GM12878 (cell line): ENCODE measurements around the gene IQCF6. TPM values are rescaled to one million over a fixed set of nuclear protein-coding genes. Genes with fewer than 3 reads are reported as not detected.

ENCODE experiments used
- polyA plus RNA-seq, 11 experiments: library from polyadenylated mRNA; depleted of rRNA in 4 of 11; unstranded in 6 of 11; stranded (reverse) in 5 of 11; fragments of >200 nt; fragmentation: Nextera tagmentation in 4 of 11; fragmentation: Illumina TruSeq in 1 of 11; extraction: Ambion mirVana in 4 of 11; extraction: Trizol in 1 of 11; gene quantifications; 1 replicate in 1 of 11; 2 replicates in 10 of 11; pipeline versions ENCODE4 v1.2.1 to v1.2.3, GENCODE V29; 2011 to 2016; ENCODE audit warnings: inconsistent platforms in 2 of 11, missing spikeins in 2 of 11, low read depth in 1 of 11
- total RNA-seq, 4 experiments: library from RNA; depleted of rRNA in 3 of 4; stranded (reverse); fragments of >200 nt in 3 of 4; fragmentation: Illumina TruSeq in 1 of 4; extraction: Trizol in 1 of 4; gene quantifications; 2 replicates each; pipeline versions ENCODE4 v1.2.1 to v1.2.3, GENCODE V29; 2013 to 2021

The IQCF6 gene
- total and polyA plus RNA-seq, 10 of the 15 experiments (the other 5 are each of a cell fraction or from before 2014, with no cell fraction given): not detected

Other genes starting within 250 kb of the IQCF6 start
Only the 7 nearest of the 14 such genes appear.
- 52.4 and 63.0 TPM in 2 replicates for gene TEX264, start 108.0 kb downstream of the IQCF6 start, total RNA-seq (2014; rRNA removed)
- 35.4 and 35.5 TPM in 2 replicates for gene TEX264, start 108.0 kb downstream of the IQCF6 start, total RNA-seq (2014; rRNA removed; fragmentation: Illumina TruSeq; extraction: Trizol)
- 41.8 and 45.2 TPM in 2 replicates for gene TEX264, start 108.0 kb downstream of the IQCF6 start, total RNA-seq (2021)
- gene TEX264, start 108.0 kb downstream of the IQCF6 start, polyA plus RNA-seq (2011; rRNA removed): 38.5 and 56.3 TPM in 2 replicates
- 42.8 and 50.7 TPM in 2 replicates for gene TEX264, start 108.0 kb downstream of the IQCF6 start, polyA plus RNA-seq (2014; fragmentation: Illumina TruSeq; extraction: Trizol)
- 10 to 100 TPM in 1 of 2 experiments, 1 to 10 TPM in 1; 3.6 to 15.3 TPM for gene TEX264, start 108.0 kb downstream of the IQCF6 start, polyA plus RNA-seq (2014; fragmentation: Nextera tagmentation; extraction: Ambion mirVana)
- 51.1 and 55.9 TPM in 2 replicates for gene TEX264, start 108.0 kb downstream of the IQCF6 start, polyA plus RNA-seq (2014; rRNA removed)
- 10 to 100 TPM; 54.2 to 60.7 TPM for gene TEX264, start 108.0 kb downstream of the IQCF6 start, polyA plus RNA-seq (2016; fragmentation: Nextera tagmentation; extraction: Ambion mirVana)
- gene GRM2, start 72.2 kb downstream of the IQCF6 start, total RNA-seq (2014; rRNA removed): 0.06 TPM in 1 of 2 replicates, not detected in the other
- gene GRM2, start 72.2 kb downstream of the IQCF6 start, total RNA-seq (2014; rRNA removed; fragmentation: Illumina TruSeq; extraction: Trizol): not detected in 2 replicates
- gene GRM2, start 72.2 kb downstream of the IQCF6 start, total RNA-seq (2021): 0.05 TPM in 1 of 2 replicates, not detected in the other
- 0.07 TPM in 1 of 2 replicates, not detected in the other for gene GRM2, start 72.2 kb downstream of the IQCF6 start, polyA plus RNA-seq (2011; rRNA removed)
- 0.01 TPM in 1 of 2 replicates, not detected in the other for gene GRM2, start 72.2 kb downstream of the IQCF6 start, polyA plus RNA-seq (2014; fragmentation: Illumina TruSeq; extraction: Trizol)
- gene GRM2, start 72.2 kb downstream of the IQCF6 start, polyA plus RNA-seq (2014; fragmentation: Nextera tagmentation; extraction: Ambion mirVana): not detected
- 0.04 and 0.14 TPM in 2 replicates for gene GRM2, start 72.2 kb downstream of the IQCF6 start, polyA plus RNA-seq (2014; rRNA removed)
- gene GRM2, start 72.2 kb downstream of the IQCF6 start, polyA plus RNA-seq (2016; fragmentation: Nextera tagmentation; extraction: Ambion mirVana): not detected
- not detected in 2 replicates for gene IQCF2, start 82.4 kb upstream of the IQCF6 start, total RNA-seq (2014; rRNA removed)
- gene IQCF2, start 82.4 kb upstream of the IQCF6 start, total RNA-seq (2014; rRNA removed; fragmentation: Illumina TruSeq; extraction: Trizol): not detected in 2 replicates
- not detected in 2 replicates for gene IQCF2, start 82.4 kb upstream of the IQCF6 start, total RNA-seq (2021)
- gene IQCF2, start 82.4 kb upstream of the IQCF6 start, polyA plus RNA-seq (2011; rRNA removed): not detected in 2 replicates
- not detected in 2 replicates for gene IQCF2, start 82.4 kb upstream of the IQCF6 start, polyA plus RNA-seq (2014; fragmentation: Illumina TruSeq; extraction: Trizol)
- gene IQCF2, start 82.4 kb upstream of the IQCF6 start, polyA plus RNA-seq (2014; fragmentation: Nextera tagmentation; extraction: Ambion mirVana): not detected
- not detected in 2 replicates for gene IQCF2, start 82.4 kb upstream of the IQCF6 start, polyA plus RNA-seq (2014; rRNA removed)
- not detected for gene IQCF2, start 82.4 kb upstream of the IQCF6 start, polyA plus RNA-seq (2016; fragmentation: Nextera tagmentation; extraction: Ambion mirVana)
- not detected in 2 replicates for gene IQCF5, start 96.4 kb upstream of the IQCF6 start, total RNA-seq (2014; rRNA removed)
- gene IQCF5, start 96.4 kb upstream of the IQCF6 start, total RNA-seq (2014; rRNA removed; fragmentation: Illumina TruSeq; extraction: Trizol): not detected in 2 replicates
- gene IQCF5, start 96.4 kb upstream of the IQCF6 start, total RNA-seq (2021): not detected in 2 replicates
- not detected in 2 replicates for gene IQCF5, start 96.4 kb upstream of the IQCF6 start, polyA plus RNA-seq (2011; rRNA removed)
- gene IQCF5, start 96.4 kb upstream of the IQCF6 start, polyA plus RNA-seq (2014; fragmentation: Illumina TruSeq; extraction: Trizol): not detected in 2 replicates
- gene IQCF5, start 96.4 kb upstream of the IQCF6 start, polyA plus RNA-seq (2014; fragmentation: Nextera tagmentation; extraction: Ambion mirVana): not detected
- not detected in 2 replicates for gene IQCF5, start 96.4 kb upstream of the IQCF6 start, polyA plus RNA-seq (2014; rRNA removed)
- not detected for gene IQCF5, start 96.4 kb upstream of the IQCF6 start, polyA plus RNA-seq (2016; fragmentation: Nextera tagmentation; extraction: Ambion mirVana)
- gene IQCF1, start 124.1 kb upstream of the IQCF6 start, total RNA-seq (2014; rRNA removed): not detected in 2 replicates
- not detected in 2 replicates for gene IQCF1, start 124.1 kb upstream of the IQCF6 start, total RNA-seq (2014; rRNA removed; fragmentation: Illumina TruSeq; extraction: Trizol)
- not detected in 2 replicates for gene IQCF1, start 124.1 kb upstream of the IQCF6 start, total RNA-seq (2021)
- gene IQCF1, start 124.1 kb upstream of the IQCF6 start, polyA plus RNA-seq (2011; rRNA removed): not detected in 2 replicates
- not detected in 2 replicates for gene IQCF1, start 124.1 kb upstream of the IQCF6 start, polyA plus RNA-seq (2014; fragmentation: Illumina TruSeq; extraction: Trizol)
- gene IQCF1, start 124.1 kb upstream of the IQCF6 start, polyA plus RNA-seq (2014; fragmentation: Nextera tagmentation; extraction: Ambion mirVana): not detected
- gene IQCF1, start 124.1 kb upstream of the IQCF6 start, polyA plus RNA-seq (2014; rRNA removed): not detected in 2 replicates
- not detected for gene IQCF1, start 124.1 kb upstream of the IQCF6 start, polyA plus RNA-seq (2016; fragmentation: Nextera tagmentation; extraction: Ambion mirVana)
- 43.1 and 53.2 TPM in 2 replicates for gene RRP9, start 162.7 kb upstream of the IQCF6 start, total RNA-seq (2014; rRNA removed)
- gene RRP9, start 162.7 kb upstream of the IQCF6 start, total RNA-seq (2014; rRNA removed; fragmentation: Illumina TruSeq; extraction: Trizol): 29.8 and 34.1 TPM in 2 replicates
- gene RRP9, start 162.7 kb upstream of the IQCF6 start, total RNA-seq (2021): 55.2 and 56.0 TPM in 2 replicates
- gene RRP9, start 162.7 kb upstream of the IQCF6 start, polyA plus RNA-seq (2011; rRNA removed): 8.5 and 19.5 TPM in 2 replicates
- gene RRP9, start 162.7 kb upstream of the IQCF6 start, polyA plus RNA-seq (2014; fragmentation: Illumina TruSeq; extraction: Trizol): 6.6 and 30.6 TPM in 2 replicates
- gene RRP9, start 162.7 kb upstream of the IQCF6 start, polyA plus RNA-seq (2014; fragmentation: Nextera tagmentation; extraction: Ambion mirVana): 10 to 100 TPM in 1 of 2 experiments, 1 to 10 TPM in 1; 4.7 to 10.6 TPM
- 49.3 and 54.3 TPM in 2 replicates for gene RRP9, start 162.7 kb upstream of the IQCF6 start, polyA plus RNA-seq (2014; rRNA removed)
- 10 to 100 TPM; 83.1 to 91.5 TPM for gene RRP9, start 162.7 kb upstream of the IQCF6 start, polyA plus RNA-seq (2016; fragmentation: Nextera tagmentation; extraction: Ambion mirVana)
- gene PARP3, start 163.1 kb upstream of the IQCF6 start, total RNA-seq (2014; rRNA removed): 23.7 and 25.1 TPM in 2 replicates
- 13.6 and 16.0 TPM in 2 replicates for gene PARP3, start 163.1 kb upstream of the IQCF6 start, total RNA-seq (2014; rRNA removed; fragmentation: Illumina TruSeq; extraction: Trizol)
- 19.9 and 28.0 TPM in 2 replicates for gene PARP3, start 163.1 kb upstream of the IQCF6 start, total RNA-seq (2021)
- gene PARP3, start 163.1 kb upstream of the IQCF6 start, polyA plus RNA-seq (2011; rRNA removed): 12.9 and 20.5 TPM in 2 replicates
- gene PARP3, start 163.1 kb upstream of the IQCF6 start, polyA plus RNA-seq (2014; fragmentation: Illumina TruSeq; extraction: Trizol): 7.8 and 20.0 TPM in 2 replicates
- 1 to 10 TPM; 2.1 to 2.2 TPM for gene PARP3, start 163.1 kb upstream of the IQCF6 start, polyA plus RNA-seq (2014; fragmentation: Nextera tagmentation; extraction: Ambion mirVana)
- 31.2 and 35.5 TPM in 2 replicates for gene PARP3, start 163.1 kb upstream of the IQCF6 start, polyA plus RNA-seq (2014; rRNA removed)
- gene PARP3, start 163.1 kb upstream of the IQCF6 start, polyA plus RNA-seq (2016; fragmentation: Nextera tagmentation; extraction: Ambion mirVana): 10 to 100 TPM; 17.8 to 19.0 TPM